ENCODE results near the gene RGS9BP. TPM values are rescaled to one million over a fixed set of nuclear protein-coding genes. Genes with fewer than 3 reads are reported as not detected.
"Not testable (repeated sequence)": the region's sequence is repeated elsewhere in the genome, so short reads cannot be mapped to it uniquely, and the experiment has no call there.

RGS9BP gene
- total RNA-seq, 2 donors from 2014 or later = not detected

DNA sequence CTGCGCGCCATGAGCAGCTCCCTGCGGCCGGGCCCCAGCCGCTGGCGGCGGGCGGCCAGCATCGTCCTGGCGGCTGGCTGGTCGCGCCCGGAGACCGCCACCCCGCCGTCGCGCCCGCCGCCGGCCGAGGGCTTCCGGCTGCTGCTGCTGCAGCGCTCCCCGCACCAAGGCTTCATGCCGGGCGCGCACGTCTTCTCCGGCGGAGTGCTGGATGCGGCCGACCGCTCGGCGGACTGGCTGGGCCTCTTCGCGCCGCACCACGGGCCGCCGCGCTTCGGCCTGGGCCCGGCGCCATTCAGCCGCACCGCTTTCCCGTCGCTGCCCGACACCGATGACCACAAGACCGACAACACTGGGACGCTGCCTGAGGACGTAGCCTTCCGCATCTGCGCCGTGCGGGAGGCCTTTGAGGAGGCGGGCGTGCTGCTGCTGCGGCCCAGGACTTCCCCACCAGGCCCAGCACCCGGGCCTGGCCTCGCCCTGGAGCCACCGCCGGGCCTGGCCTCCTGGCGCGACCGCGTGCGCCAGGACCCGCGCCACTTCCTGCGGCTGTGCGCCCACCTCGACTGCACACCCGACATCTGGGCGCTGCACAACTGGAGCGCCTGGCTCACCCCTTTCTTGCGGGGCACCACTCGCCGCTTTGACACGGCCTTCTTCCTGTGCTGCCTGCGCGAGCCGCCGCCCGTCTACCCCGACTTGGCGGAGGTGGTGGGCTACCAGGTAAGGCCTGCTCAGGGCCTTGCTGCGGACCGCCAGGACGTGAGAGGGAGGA is 16.5 kb downstream of the RGS9BP start:
- Histone ChIP-seq H3K4me1 (peaks cover 59% of the 10 kb centered on the region), H3K36me3 (replicated peaks in 1 of 2; ENCODE audit: insufficient read depth in 1 of 2, low read depth in 2 of 2) (no peaks in the 10 kb centered on the region), H3K27me3 (no peaks in the 10 kb centered on the region), H3K27ac (peak overlapping the region; percentile 49 to 91 (median 76)), H3K4me3 (peak overlapping the region; percentile 29 to 73), H3K9me3 (no peaks in the 10 kb centered on the region)
- WGBS, 2 donors = 6% methylated on average over 88 of the region's 93 CpGs; no CpG with 5 or more reads in 1 of the 2 donors
- peak; percentile 72 for ATAC-seq
- intact Hi-C loops (cut with DNase I) = no loop called here
- DNase-seq = peak; percentile 58 to 77 (median 63)
- TF ChIP-seq, protein P1, sequence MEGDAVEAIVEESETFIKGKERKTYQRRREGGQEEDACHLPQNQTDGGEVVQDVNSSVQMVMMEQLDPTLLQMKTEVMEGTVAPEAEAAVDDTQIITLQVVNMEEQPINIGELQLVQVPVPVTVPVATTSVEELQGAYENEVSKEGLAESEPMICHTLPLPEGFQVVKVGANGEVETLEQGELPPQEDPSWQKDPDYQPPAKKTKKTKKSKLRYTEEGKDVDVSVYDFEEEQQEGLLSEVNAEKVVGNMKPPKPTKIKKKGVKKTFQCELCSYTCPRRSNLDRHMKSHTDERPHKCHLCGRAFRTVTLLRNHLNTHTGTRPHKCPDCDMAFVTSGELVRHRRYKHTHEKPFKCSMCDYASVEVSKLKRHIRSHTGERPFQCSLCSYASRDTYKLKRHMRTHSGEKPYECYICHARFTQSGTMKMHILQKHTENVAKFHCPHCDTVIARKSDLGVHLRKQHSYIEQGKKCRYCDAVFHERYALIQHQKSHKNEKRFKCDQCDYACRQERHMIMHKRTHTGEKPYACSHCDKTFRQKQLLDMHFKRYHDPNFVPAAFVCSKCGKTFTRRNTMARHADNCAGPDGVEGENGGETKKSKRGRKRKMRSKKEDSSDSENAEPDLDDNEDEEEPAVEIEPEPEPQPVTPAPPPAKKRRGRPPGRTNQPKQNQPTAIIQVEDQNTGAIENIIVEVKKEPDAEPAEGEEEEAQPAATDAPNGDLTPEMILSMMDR (IDR thresholded peaks at IDR 0.05) = no peak
- peak in 1 of 3 donors; percentile 35 for TF ChIP-seq POLR2A (IDR thresholded peaks at IDR 0.05)

DNA sequence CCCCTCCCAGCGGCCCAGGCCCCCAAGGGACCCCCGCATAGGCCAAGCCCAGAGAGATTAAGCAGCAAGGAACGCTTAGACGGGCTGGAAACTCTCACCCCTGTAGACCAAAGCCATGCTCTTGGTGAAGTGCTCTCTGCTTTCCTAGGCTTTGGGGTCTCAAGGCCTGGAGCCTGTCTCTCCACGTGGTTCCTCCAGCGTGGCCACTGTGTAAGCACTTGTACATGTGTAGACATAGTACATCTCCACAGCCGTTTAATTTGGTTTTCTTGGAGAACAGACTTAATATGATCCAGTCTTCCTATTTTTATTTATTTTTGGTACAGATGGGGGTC is 17.0 kb downstream of the RGS9BP start:
- peaks cover 64% of the 10 kb centered on the region for H3K4me1 ChIP-seq
- TF ChIP-seq, protein P1 (IDR thresholded peaks at IDR 0.05) = no peak
- no peak for TF ChIP-seq POLR2A (IDR thresholded peaks at IDR 0.05)
- no peaks in the 10 kb centered on the region for H3K27me3 ChIP-seq
- WGBS, 2 donors = 24 to 38% methylated on average over 4 to 7 of the region's 7 CpGs
- H3K27ac ChIP-seq = peak overlapping the region in 3 of 4 donors; percentile 64 to 91 (median 87)
- intact Hi-C loops (cut with DNase I) = no loop called here
- ATAC-seq (no peak), DNase-seq (no peak)
- no peaks in the 10 kb centered on the region for H3K36me3 ChIP-seq (replicated peaks in 1 of 2; ENCODE audit: insufficient read depth in 1 of 2, low read depth in 2 of 2)
- H3K4me3 ChIP-seq = peak overlapping the region; percentile 29 to 73
- H3K9me3 ChIP-seq = no peaks in the 10 kb centered on the region

DNA sequence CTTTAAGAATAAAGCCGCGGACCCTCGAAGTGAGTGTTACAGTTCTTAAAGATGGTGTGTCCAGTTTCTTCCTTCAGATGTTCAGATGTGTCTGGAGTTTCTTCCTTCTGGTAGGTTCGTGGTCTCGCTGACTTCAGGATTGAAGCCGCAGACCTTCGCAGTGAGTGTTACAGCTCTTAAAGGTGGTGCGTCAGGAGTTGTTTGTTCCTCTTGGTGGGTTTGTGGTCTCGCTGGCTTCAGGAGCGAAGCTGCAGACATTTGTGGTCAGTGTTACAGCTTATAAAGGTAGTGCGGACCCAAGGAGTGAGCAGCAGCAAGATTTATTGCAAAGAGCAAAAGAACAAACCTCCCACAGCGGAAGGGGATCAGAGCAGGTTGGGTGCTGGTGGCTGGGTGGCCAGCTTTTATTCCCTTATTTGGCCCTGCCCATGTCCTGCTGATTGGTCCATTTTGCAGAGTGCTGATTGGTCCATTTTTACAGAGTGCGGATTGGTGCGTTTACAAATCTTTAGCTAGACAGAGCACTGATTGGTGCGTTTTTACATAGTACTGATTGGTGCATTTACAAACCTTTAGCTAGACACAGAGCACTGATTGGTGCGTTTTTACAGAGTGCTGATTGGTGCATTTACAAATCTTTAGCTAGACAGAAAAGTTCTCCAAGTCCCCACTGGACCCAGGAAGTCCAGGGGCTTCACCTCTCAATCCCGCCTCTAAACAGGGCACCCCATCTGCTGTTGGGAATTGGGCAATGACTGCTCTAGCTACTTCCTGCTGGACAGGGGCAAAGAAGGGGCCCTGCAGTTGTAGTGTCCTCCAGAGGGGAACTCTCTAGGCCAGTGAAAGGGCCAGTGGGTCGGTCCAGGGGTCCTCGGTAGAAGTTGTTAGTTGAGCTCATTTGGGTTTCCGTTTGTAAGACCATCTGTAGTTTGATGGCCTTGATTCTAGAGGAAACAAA is 17.8 kb downstream of the RGS9BP start:
- WGBS, 2 donors = 66 to 73% methylated on average over 20 of the region's 20 CpGs
- Histone ChIP-seq H3K4me1 (peaks cover 64% of the 10 kb centered on the region), H3K27ac (peak overlapping the region in 2 of 4 donors; percentile 57 to 87)
- H3K27me3 ChIP-seq; ATAC-seq; intact Hi-C loops (cut with DNase I); H3K36me3 ChIP-seq (replicated peaks in 1 of 2; ENCODE audit: insufficient read depth in 1 of 2, low read depth in 2 of 2); H3K9me3 ChIP-seq; H3K4me3 ChIP-seq: not testable (repeated sequence)
- TF ChIP-seq POLR2A (IDR thresholded peaks at IDR 0.05) = peak in 2 of 3 donors; percentile 49 to 60
- peak in 2 of 4 donors; percentile 19 to 39 for DNase-seq

DNA sequence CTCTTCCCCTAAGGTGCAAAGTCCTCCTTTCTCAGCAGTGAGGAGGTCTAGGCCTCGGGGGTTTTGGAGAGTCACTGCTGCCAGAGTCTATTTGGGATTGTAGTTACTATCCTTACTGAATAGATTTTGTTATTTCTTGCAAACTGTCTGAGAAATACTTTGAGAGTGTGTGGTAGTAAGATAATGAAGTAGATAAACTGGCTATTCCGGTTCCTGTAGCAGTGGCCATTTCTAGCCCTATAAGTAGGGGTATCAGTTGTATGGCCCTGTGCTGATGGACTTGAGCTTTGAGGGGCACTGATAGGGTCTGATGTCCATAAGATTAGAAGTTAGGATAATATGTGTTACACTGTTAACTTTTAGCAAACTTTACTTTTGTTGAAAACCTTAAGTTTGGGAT is 18.7 kb downstream of the RGS9BP start:
- DNase-seq; ATAC-seq; H3K4me3 ChIP-seq; H3K27me3 ChIP-seq; intact Hi-C loops (cut with DNase I); H3K36me3 ChIP-seq (replicated peaks in 1 of 2; ENCODE audit: insufficient read depth in 1 of 2, low read depth in 2 of 2); H3K9me3 ChIP-seq: not testable (repeated sequence)
- WGBS, 2 donors = 19 to 24% methylated on average over 2 of the region's 2 CpGs
- Histone ChIP-seq H3K4me1 (peaks cover 64% of the 10 kb centered on the region), H3K27ac (peak overlapping the region in 1 of 4 donors; percentile 57)

DNA sequence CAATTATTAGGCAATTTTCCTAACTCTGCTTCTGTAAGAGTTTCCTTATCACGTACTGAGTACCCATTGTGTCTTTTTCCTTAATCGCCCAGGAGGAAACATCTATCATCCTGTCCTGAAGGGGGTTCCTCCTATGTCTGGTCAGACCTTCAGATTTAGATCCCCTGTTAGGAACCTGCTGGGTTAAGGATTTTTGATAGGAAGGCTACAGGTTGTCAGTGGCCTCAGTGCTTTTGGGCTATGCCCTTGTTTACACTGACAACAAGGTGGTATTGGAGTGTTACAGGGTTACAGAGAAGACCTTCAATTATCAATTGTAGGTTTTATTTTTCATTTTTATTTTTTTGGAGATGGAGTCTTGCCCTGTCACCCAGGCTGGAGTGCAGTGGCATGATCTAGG is 19.2 kb downstream of the RGS9BP start:
- intact Hi-C loops (cut with DNase I); ATAC-seq; H3K27me3 ChIP-seq; H3K36me3 ChIP-seq (replicated peaks in 1 of 2; ENCODE audit: insufficient read depth in 1 of 2, low read depth in 2 of 2); H3K4me3 ChIP-seq; DNase-seq; H3K27ac ChIP-seq; H3K9me3 ChIP-seq: not testable (repeated sequence)
- H3K4me1 ChIP-seq = peaks cover 64% of the 10 kb centered on the region
- 23 to 29% methylated on average over 2 of the region's 2 CpGs for WGBS, 2 donors

DNA sequence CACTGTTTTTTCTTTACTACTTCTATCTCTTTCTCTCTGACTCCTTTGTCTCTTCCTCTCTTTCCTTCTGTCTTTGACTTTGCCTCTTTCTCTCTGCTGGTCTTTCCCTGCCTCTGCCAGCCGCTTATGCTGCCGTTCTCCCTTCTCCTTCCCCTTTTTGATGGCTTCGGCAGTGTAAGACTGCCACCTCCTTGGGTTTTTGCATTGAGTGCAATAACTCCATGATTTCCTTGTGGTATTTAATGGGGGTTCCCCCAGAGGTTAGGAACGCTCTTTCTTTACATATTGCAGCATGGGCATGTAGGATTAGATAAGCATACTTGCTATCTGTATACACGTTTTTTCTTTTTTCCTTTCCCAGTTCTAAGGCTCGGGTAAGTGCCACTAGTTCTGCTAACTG is 19.9 kb downstream of the RGS9BP start:
- peaks cover 64% of the 10 kb centered on the region for H3K4me1 ChIP-seq
- H3K36me3 ChIP-seq (replicated peaks in 1 of 2; ENCODE audit: insufficient read depth in 1 of 2, low read depth in 2 of 2); H3K27me3 ChIP-seq; intact Hi-C loops (cut with DNase I); ATAC-seq; H3K4me3 ChIP-seq; H3K9me3 ChIP-seq: not testable (repeated sequence)
- peak overlapping the region in 1 of 4 donors; percentile 46 for H3K27ac ChIP-seq
- WGBS, 2 donors = 35 to 44% methylated on average over 6 of the region's 6 CpGs
- peak in 1 of 4 donors; percentile 8 for DNase-seq

DNA sequence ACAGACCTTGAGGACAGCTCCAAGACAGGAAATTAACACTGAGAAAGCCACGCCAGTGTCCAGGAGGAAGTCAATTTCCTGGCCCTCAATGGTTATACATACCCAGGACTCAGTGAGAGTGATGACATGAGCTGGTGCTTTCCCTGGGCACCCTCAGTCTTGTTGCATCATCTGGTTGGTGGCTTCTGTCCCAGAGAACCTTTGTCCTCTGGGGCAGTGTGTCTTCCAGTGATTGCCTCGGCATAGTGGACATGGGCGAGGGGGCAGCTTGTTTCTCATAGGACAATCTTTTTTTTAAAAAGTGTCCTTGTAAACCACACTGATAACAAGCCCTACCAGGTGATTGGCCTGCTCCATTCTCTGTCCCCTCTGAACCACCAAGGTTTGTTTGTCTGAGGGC is 21.1 kb downstream of the RGS9BP start:
- peak in 3 of 4 donors; percentile 34 to 60 (median 37) for DNase-seq
- H3K36me3 ChIP-seq (replicated peaks in 1 of 2; ENCODE audit: insufficient read depth in 1 of 2, low read depth in 2 of 2); ATAC-seq; intact Hi-C loops (cut with DNase I); H3K9me3 ChIP-seq; H3K27me3 ChIP-seq; H3K4me3 ChIP-seq: not testable (repeated sequence)
- Histone ChIP-seq H3K4me1 (peaks cover 65% of the 10 kb centered on the region), H3K27ac (peak overlapping the region in 2 of 4 donors; percentile 37 to 46)
- WGBS, 2 donors = 43 to 56% methylated on average over 3 of the region's 3 CpGs

DNA sequence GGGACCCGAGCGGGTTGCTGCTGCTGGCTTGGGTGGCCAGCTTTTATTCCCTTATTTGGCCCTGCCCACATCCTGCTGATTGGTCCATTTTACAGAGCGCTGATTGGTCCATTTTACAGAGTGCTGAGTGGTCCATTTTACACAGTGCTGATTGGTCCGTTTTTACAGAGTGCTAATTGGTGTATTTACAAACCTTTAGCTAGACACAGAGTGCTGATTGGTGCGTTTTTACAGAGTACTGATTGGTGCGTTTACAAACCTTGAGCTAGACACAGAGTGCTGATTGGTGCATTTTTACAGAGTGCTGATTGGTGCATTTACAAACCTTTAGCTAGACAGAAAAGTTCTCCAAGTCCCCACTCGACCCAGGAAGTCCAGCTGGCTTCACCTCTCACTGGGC is 24.5 kb downstream of the RGS9BP start:
- WGBS, 2 donors = 87 to 92% methylated on average over 7 of the region's 7 CpGs
- DNase-seq; H3K27ac ChIP-seq; H3K27me3 ChIP-seq; H3K36me3 ChIP-seq (replicated peaks in 1 of 2; ENCODE audit: insufficient read depth in 1 of 2, low read depth in 2 of 2); intact Hi-C loops (cut with DNase I); ATAC-seq; H3K4me3 ChIP-seq; H3K9me3 ChIP-seq: not testable (repeated sequence)
- H3K4me1 ChIP-seq = peaks cover 52% of the 10 kb centered on the region

Data from body of pancreas (tissue), 4 donors.